ENCODE measurements around the gene RCAN2.

The RCAN2 gene

GRCh38 chr6:46204880-46205650, 286.2 kb downstream of the RCAN2 start:
- no peak for DNase-seq

- DNase-seq, result no peak
Measured at GRCh38 chr6:46203391-46204177, 287.7 kb downstream of the RCAN2 start.

GRCh38 chr6:46201702-46202101, 289.5 kb downstream of the RCAN2 start:
- no peak for DNase-seq

- DNase-seq, result no peak
Measured at GRCh38 chr6:46199387-46199786, 291.9 kb downstream of the RCAN2 start.

GRCh38 chr6:46191961-46192360, 299.3 kb downstream of the RCAN2 start:
- no peak for DNase-seq

- DNase-seq, result no peak
Measured at GRCh38 chr6:46190889-46191288, 300.4 kb downstream of the RCAN2 start.

- no peak for DNase-seq
Measured at GRCh38 chr6:46189726-46190125, 301.5 kb downstream of the RCAN2 start.

- no peak for DNase-seq
Measured at GRCh38 chr6:46186583-46186982, 304.7 kb downstream of the RCAN2 start.

- no peak for DNase-seq
Measured at GRCh38 chr6:46184114-46184513, 307.1 kb downstream of the RCAN2 start.

GRCh38 chr6:46175976-46176375, 315.3 kb downstream of the RCAN2 start:
- no peak for DNase-seq

GRCh38 chr6:46175446-46175845, 315.8 kb downstream of the RCAN2 start:
- DNase-seq, result no peak

- DNase-seq, result no peak
Measured at GRCh38 chr6:46174904-46175303, 316.3 kb downstream of the RCAN2 start.

- DNase-seq, result no peak
Measured at GRCh38 chr6:46172176-46172575, 319.1 kb downstream of the RCAN2 start.

All from COR-L47 (cell line).